ENCODE results near the gene VCL.

GRCh38 chr10:74086317-74086716 is 88.4 kb downstream of the VCL start:
- TF ChIP-seq CTCF (IDR thresholded peaks at IDR 0.05) (no peak), POLR2A (IDR thresholded peaks at IDR 0.05) (no peak)

All from upper lobe of left lung (tissue), 4 donors.